Smooth muscle cell (in vitro differentiated cells): Measurements from ENCODE around the gene KLHDC7B. TPM values are rescaled to one million over a fixed set of nuclear protein-coding genes. Genes with fewer than 3 reads are reported as not detected.
A peak's percentile ranks its signal among the peaks of the same experiment; 100 is the strongest.

Experiments used
- DNase-seq: peaks from one replicate; lab custom pipeline; 2025; ENCODE audit not compliant: unreplicated experiment; lab: John Stamatoyannopoulos, UW
- H2AFZ ChIP-seq: fragments of 200-600 bp; sonication (generic); 2 replicates; pipeline ENCODE4 v1.6.0; 2016; ENCODE audit warnings: antibody characterized with exemption, low read depth, mild to moderate bottlenecking
- H3F3A ChIP-seq: fragments of 200-600 bp; sonication (generic); 2 replicates; pipeline ENCODE4 v1.6.0; 2017; ENCODE audit warnings: antibody characterized with exemption, low read depth
- H3K27ac ChIP-seq: fragments of 200-600 bp; sonication (generic); 2 replicates; pipeline ENCODE4 v1.5.1; 2016; ENCODE audit warnings: low read depth, mild to moderate bottlenecking
- H3K27me3 ChIP-seq: fragments of 200-600 bp; sonication (generic); 2 replicates; pipeline ENCODE4 v1.6.1; 2016; ENCODE audit warnings: low read depth, mild to moderate bottlenecking
- H3K36me3 ChIP-seq: fragments of 200-600 bp; sonication (generic); 2 replicates; pipeline ENCODE4 v1.5.1; 2016; ENCODE audit warnings: low read depth
- H3K4me1 ChIP-seq: fragments of 200-600 bp; sonication (generic); 2 replicates; pipeline ENCODE4 v1.5.1; 2016; ENCODE audit warnings: low read depth
- H3K4me2 ChIP-seq: fragments of 200-600 bp; sonication (generic); 2 replicates; pipeline ENCODE4 v1.6.0; 2016; ENCODE audit warnings: mild to moderate bottlenecking
- H3K4me3 ChIP-seq: fragments of 200-600 bp; sonication (generic); 2 replicates; pipeline ENCODE4 v1.5.1; 2016; ENCODE audit warnings: mild to moderate bottlenecking
- H3K79me2 ChIP-seq: fragments of 200-600 bp; sonication (generic); 2 replicates; pipeline ENCODE4 v1.6.0; 2016; ENCODE audit warnings: low read depth, mild to moderate bottlenecking
- H3K9ac ChIP-seq: fragments of 200-600 bp; sonication (generic); 2 replicates; pipeline ENCODE4 v1.6.0; 2016; ENCODE audit warnings: low read depth
- H3K9me3 ChIP-seq: fragments of 200-600 bp; sonication (generic); replicated peaks from 2 replicates; pipeline ENCODE4 v1.5.1; 2016; ENCODE audit warnings: low read depth
- H4K20me1 ChIP-seq: fragments of 200-600 bp; sonication (generic); 2 replicates; pipeline ENCODE4 v1.6.0; 2016; ENCODE audit warnings: low read depth
- WGBS: methylation state at CpG from one replicate; pipeline ENCODE4 v1.1.7; 2016; ENCODE audit warnings: low lambda C conversion rate; 5-methylcytosine and 5-hydroxymethylcytosine counted together
- polyA plus RNA-seq: library from polyadenylated mRNA; unstranded; fragments of >200 nt; fragmentation: Nextera tagmentation; extraction: Ambion mirVana; gene quantifications from 2 replicates; pipeline ENCODE4 v1.2.1, GENCODE V29; 2016
- total RNA-seq: library from RNA; depleted of rRNA; stranded (reverse); fragments of >200 nt; gene quantifications from 2 replicates; pipeline ENCODE4 v1.2.3, GENCODE V29; 2014
- TF ChIP-seq, protein P1 (sequence below): fragments of 200-600 bp; sonication (generic); IDR thresholded peaks from 2 replicates; pipeline ENCODE4 v1.5.1; 2017; ENCODE audit warnings: borderline replicate concordance, mild to moderate bottlenecking, antibody characterized with exemption; ENCODE audit not compliant: insufficient read depth, poor library complexity, severe bottlenecking

KLHDC7B gene
- total and polyA plus RNA-seq, 2 experiments from 2014 or later: 1.1 to 1.5 TPM

DNA sequence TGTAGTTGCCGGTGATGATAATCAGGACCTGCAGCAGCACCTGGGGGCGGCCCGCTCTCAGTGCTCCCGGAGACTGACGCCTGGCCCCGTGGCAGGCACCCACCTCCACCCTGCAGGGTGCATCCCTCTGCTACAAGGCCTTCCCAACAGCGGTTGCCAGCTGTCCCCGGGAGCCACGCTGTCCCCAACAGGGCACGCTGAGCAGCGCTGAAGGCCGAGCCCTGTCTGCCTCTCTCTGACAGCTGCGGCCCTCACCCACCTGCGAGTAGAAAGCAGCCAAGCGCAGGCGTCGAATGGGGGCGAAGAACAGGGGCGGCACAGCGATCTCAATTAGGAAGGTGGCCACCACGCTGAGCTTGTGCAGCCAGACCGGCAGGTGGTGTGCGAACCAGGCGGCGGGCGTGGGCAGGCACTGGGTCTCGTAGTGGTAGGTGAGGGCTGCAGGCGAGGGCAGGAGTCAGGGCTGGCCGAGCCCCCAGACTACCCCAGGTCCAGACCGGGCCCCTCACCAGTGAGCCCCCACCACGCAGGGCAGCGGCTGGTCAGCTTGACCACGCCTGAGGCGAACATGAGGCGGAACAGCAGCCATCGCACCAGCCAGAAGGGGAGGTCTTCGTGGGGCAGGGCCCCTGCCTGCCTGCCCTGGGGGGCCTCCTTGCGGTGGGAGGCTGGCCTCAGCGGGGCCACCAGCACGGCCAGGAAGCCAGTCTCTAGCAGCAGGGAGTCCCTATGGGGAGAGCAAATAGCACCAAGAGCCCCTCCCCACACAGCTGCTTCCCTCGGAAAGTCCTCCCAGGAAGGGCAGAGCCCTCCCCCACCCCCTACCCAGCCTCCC is 39.7 kb upstream of the KLHDC7B start:
- TF ChIP-seq, protein P1, sequence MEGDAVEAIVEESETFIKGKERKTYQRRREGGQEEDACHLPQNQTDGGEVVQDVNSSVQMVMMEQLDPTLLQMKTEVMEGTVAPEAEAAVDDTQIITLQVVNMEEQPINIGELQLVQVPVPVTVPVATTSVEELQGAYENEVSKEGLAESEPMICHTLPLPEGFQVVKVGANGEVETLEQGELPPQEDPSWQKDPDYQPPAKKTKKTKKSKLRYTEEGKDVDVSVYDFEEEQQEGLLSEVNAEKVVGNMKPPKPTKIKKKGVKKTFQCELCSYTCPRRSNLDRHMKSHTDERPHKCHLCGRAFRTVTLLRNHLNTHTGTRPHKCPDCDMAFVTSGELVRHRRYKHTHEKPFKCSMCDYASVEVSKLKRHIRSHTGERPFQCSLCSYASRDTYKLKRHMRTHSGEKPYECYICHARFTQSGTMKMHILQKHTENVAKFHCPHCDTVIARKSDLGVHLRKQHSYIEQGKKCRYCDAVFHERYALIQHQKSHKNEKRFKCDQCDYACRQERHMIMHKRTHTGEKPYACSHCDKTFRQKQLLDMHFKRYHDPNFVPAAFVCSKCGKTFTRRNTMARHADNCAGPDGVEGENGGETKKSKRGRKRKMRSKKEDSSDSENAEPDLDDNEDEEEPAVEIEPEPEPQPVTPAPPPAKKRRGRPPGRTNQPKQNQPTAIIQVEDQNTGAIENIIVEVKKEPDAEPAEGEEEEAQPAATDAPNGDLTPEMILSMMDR: no peak
- H3F3A ChIP-seq: peaks cover 6% of the 10 kb centered on the region
- H3K27ac ChIP-seq: no peak overlapping the region
- H3K79me2 ChIP-seq: peaks cover 44% of the 10 kb centered on the region
- H3K9me3 ChIP-seq: no peaks in the 10 kb centered on the region
- H3K4me3 ChIP-seq: peak overlapping the region; percentile 99
- 93% methylated on average over 41 of the region's 41 CpGs for WGBS
- no peak overlapping the region for H2AFZ ChIP-seq
- no peaks in the 10 kb centered on the region for H3K36me3 ChIP-seq
- peak overlapping the region; percentile 89 for H3K9ac ChIP-seq
- peaks cover 6% of the 10 kb centered on the region for H4K20me1 ChIP-seq
- no peak for DNase-seq
- H3K4me1 ChIP-seq: peaks cover 12% of the 10 kb centered on the region
- H3K27me3 ChIP-seq: no peaks in the 10 kb centered on the region
- peak overlapping the region; percentile 95 for H3K4me2 ChIP-seq

DNA sequence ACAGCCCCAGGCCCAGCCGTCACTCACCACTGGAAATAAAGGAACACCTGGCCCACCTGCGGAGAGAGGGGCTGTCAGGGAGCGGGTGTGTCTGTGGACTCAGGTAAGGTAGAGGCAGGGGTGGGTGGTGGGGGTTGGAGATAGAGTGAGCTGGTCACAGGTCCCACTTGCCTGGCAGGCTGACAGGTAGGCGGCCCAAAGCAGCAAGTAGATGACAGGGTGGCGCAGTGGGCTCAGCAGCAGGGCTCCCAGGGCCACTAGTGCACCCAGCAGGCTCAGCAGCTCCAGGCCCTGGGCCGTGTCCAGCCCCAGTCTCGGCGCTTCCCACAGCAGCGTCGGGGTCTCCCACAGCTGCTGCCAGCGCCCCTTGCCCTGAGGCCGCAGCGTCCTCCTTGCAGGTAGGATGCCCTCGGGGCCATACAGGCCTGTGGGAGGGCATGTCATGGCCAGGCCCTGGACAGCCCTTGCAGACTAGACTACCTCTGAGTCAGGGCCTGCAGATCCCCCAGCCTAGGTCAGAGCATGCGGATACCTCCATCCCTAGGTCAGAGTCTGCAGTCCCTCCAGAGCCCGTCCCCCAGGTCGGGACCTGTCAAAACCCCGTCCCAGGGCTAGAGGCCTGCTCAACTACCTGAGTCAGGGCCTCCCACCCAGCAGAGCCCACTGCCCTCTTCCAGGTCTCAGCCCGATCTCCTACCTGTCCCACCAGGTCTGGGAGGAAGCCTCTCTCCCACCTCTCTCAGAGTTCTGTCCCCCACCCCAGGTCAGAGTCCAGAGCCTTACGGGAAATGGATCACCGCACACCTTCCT is 38.9 kb upstream of the KLHDC7B start:
- Histone ChIP-seq H3K9ac (peak overlapping the region; percentile 89), H4K20me1 (peaks cover 6% of the 10 kb centered on the region), H3K4me2 (peak overlapping the region; percentile 95), H3K36me3 (no peaks in the 10 kb centered on the region), H3K4me3 (peak overlapping the region; percentile 99), H3K27ac (peak overlapping the region; percentile 64), H3K27me3 (no peaks in the 10 kb centered on the region), H3K79me2 (peaks cover 51% of the 10 kb centered on the region), H3K9me3 (no peaks in the 10 kb centered on the region), H3K4me1 (peaks cover 12% of the 10 kb centered on the region), H3F3A (peaks cover 6% of the 10 kb centered on the region), H2AFZ (peak overlapping the region; percentile 79)
- DNase-seq: no peak
- WGBS: 41% methylated on average over 19 of the region's 21 CpGs
- TF ChIP-seq, protein P1: no peak

DNA sequence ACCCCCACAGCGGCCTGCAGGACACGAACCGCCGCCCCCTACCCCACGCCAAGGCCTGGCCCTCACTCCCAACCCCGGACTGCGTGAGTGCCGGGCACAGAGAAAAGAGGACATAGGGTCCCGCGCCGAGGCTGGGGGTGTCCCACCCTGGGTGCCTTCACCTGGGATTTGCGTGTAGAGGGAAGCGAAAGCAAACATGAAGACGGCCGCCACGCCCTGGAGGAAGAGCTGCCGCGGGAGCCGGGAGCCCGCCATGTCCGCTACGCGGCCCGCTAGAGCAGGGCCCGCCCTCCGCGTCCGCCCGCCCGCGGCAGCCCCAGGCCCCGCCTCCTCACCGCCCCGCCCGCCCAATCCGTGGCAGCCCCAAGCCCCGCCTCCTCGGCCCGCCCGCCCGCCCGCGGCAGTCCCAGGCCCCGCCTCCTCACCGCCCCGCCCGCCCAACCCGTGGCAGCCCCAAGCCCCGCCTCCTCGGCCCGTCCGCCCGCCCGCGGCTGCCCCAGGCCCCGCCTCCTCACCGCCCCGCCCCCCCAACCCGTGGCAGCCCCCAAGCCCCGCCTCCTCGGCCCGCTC is 38.2 kb upstream of the KLHDC7B start, which contains the start of gene LMF2:
TSS of gene LMF2 (minus strand) at position 282 of the 570 bp plus-strand sequence. CDS start at position 255, 27 bp downstream.
- Histone ChIP-seq H3K4me2 (peak within 1 kb of the TSS; percentile 95), H3F3A (peaks cover 6% of the 10 kb centered on the region), H3K79me2 (peaks cover 58% of the 10 kb centered on the region), H4K20me1 (peaks cover 8% of the 10 kb centered on the region), H3K4me3 (peak within 1 kb of the TSS; percentile 99), H3K4me1 (peaks cover 12% of the 10 kb centered on the region), H3K27me3 (no peaks in the 10 kb centered on the region), H2AFZ (peak within 1 kb of the TSS; percentile 79), H3K9me3 (no peaks in the 10 kb centered on the region), H3K27ac (peak within 1 kb of the TSS; percentile 87), H3K36me3 (no peaks in the 10 kb centered on the region), H3K9ac (peak within 1 kb of the TSS; percentile 89)
- WGBS: under 1% methylated on average over 14 of the region's 62 CpGs
- no peak for DNase-seq
- TF ChIP-seq, protein P1: no peak
